Activated naive CD4-positive, alpha-beta T cell treated with anti-CD3 and anti-CD28 coated beads for 36 hours (primary cell): ENCODE data around the gene HASPIN. TPM values are rescaled to one million over a fixed set of nuclear protein-coding genes. Genes with fewer than 3 reads are reported as not detected.

ENCODE experiments used
- CTCF ChIA-PET: fragments of 350-600 bp; sonication (Branson Sonifier 250); formaldehyde crosslinking; loops from one replicate; lab custom pipeline; 2021; ENCODE audit warnings: antibody characterized with exemption; lab: Charles Lee
- DNase-seq: peaks from one replicate; pipeline ENCODE4 v3.0.0-alpha.2; 2020
- H3K27ac Mint-ChIP-seq: one replicate; pipeline ENCODE4 v1.8.0; 2021; ENCODE audit warnings: mild to moderate bottlenecking, mixed read lengths
- H3K27me3 Mint-ChIP-seq: one replicate; pipeline ENCODE4 v1.8.0; 2021; ENCODE audit warnings: low read depth, mixed read lengths
- H3K36me3 Mint-ChIP-seq: one replicate; pipeline ENCODE4 v1.8.0; 2021; ENCODE audit warnings: low read depth, mixed read lengths
- H3K4me1 Mint-ChIP-seq: one replicate; pipeline ENCODE4 v1.8.0; 2021; ENCODE audit warnings: low read depth, mixed read lengths
- H3K4me3 Mint-ChIP-seq: one replicate; pipeline ENCODE4 v1.8.0; 2021; ENCODE audit warnings: mild to moderate bottlenecking, moderate library complexity, mixed read lengths
- H3K9me3 Mint-ChIP-seq: one replicate; pipeline ENCODE4 v1.8.0; 2021; ENCODE audit warnings: mixed read lengths
- intact Hi-C: fragments of 100-400 bp; cut with micrococcal nuclease; formaldehyde crosslinking; loops from one replicate; pipeline ENCODE4 v1.15.1; 2023
- total RNA-seq, 2 experiments: library from RNA; stranded (reverse); gene quantifications; one replicate each; pipeline ENCODE4 v1.2.3, GENCODE V29; 2021

The HASPIN gene
- total RNA-seq, 2 experiments from 2014 or later = 20.5 to 21.8 TPM

GRCh38 chr17:3772764-3773163 lies 49.1 kb downstream of the HASPIN start:
- Mint-ChIP-seq H3K27ac (no peak overlapping the region), H3K4me3 (no peak overlapping the region), H3K36me3 (no peaks in the 10 kb centered on the region), H3K4me1 (peaks cover 15% of the 10 kb centered on the region), H3K27me3 (no peaks in the 10 kb centered on the region), H3K9me3 (no peaks in the 10 kb centered on the region)
- no peak for DNase-seq
- intact Hi-C loops = no loop called here
- CTCF ChIA-PET = interaction anchor here (1.0 to 2.1 kb wide), 3 partner anchors 13 to 34 kb away, joined by 3 to 8 read pairs (median 6); no protein-coding TSS in a partner anchor

GRCh38 chr17:3773511-3773910 lies 49.8 kb downstream of the HASPIN start:
- H3K36me3 Mint-ChIP-seq = no peaks in the 10 kb centered on the region
- H3K27me3 Mint-ChIP-seq = no peaks in the 10 kb centered on the region
- no peak overlapping the region for H3K4me3 Mint-ChIP-seq
- no peaks in the 10 kb centered on the region for H3K9me3 Mint-ChIP-seq
- intact Hi-C loops = no loop called here
- DNase-seq = no peak
- no peak overlapping the region for H3K27ac Mint-ChIP-seq
- H3K4me1 Mint-ChIP-seq = peaks cover 15% of the 10 kb centered on the region
- CTCF ChIA-PET = interaction anchor here (0.9 kb wide), 1 partner anchor 36 kb away, joined by 4 read pairs; no protein-coding TSS in a partner anchor

- no peak overlapping the region for H3K4me3 Mint-ChIP-seq
- intact Hi-C loops = no loop called here
- H3K27me3 Mint-ChIP-seq = no peaks in the 10 kb centered on the region
- peaks cover 15% of the 10 kb centered on the region for H3K4me1 Mint-ChIP-seq
- H3K9me3 Mint-ChIP-seq = no peaks in the 10 kb centered on the region
- CTCF ChIA-PET = interaction anchor here (0.9 kb wide), 1 partner anchor 36 kb away, joined by 4 read pairs; no protein-coding TSS in a partner anchor
- DNase-seq = no peak
- no peaks in the 10 kb centered on the region for H3K36me3 Mint-ChIP-seq
- H3K27ac Mint-ChIP-seq = no peak overlapping the region
These were observed 50.3 kb downstream of the HASPIN start for GRCh38 chr17:3773966-3774365.

Other genes with a start within 250 kb of the HASPIN start
- under 1 TPM in 1 of 2 experiments, not detected in 1; 0.29 TPM for gene ASPA, start 247.9 kb upstream of the HASPIN start, total RNA-seq
- under 1 TPM; 0.72 to 0.77 TPM for gene TRPV3, start 166.1 kb upstream of the HASPIN start, total RNA-seq
- 1 to 10 TPM in 1 of 2 experiments, under 1 TPM in 1; 0.96 to 1.0 TPM for gene TRPV1, start 114.5 kb upstream of the HASPIN start, total RNA-seq
- 1 to 10 TPM; 6.9 to 7.5 TPM for gene SHPK, start 87.7 kb upstream of the HASPIN start, total RNA-seq
- gene CTNS, start 87.1 kb upstream of the HASPIN start, total RNA-seq = 1 to 10 TPM; 4.5 TPM
- gene TAX1BP3, start 55.3 kb upstream of the HASPIN start, total RNA-seq = 10 to 100 TPM; 17.7 to 19.3 TPM
- gene EMC6, start 55.1 kb upstream of the HASPIN start, total RNA-seq = 10 to 100 TPM; 41.8 to 44.0 TPM
- 10 to 100 TPM; 45.2 to 47.4 TPM for gene P2RX5, start 27.7 kb upstream of the HASPIN start, total RNA-seq
- 10 to 100 TPM; 31.7 to 32.4 TPM for gene ITGAE, start 77.3 kb downstream of the HASPIN start, total RNA-seq
- gene NCBP3, start 122.3 kb downstream of the HASPIN start, total RNA-seq = 10 to 100 TPM; 33.9 to 40.4 TPM
- gene CAMKK1, start 169.2 kb downstream of the HASPIN start, total RNA-seq = 1 to 10 TPM; 2.4 to 2.7 TPM
- gene P2RX1, start 192.6 kb downstream of the HASPIN start, total RNA-seq = under 1 TPM; 0.10 to 0.17 TPM
- 10 to 100 TPM; 75.5 to 76.4 TPM for gene ATP2A3, start 240.5 kb downstream of the HASPIN start, total RNA-seq